Inflammatory macrophage treated with lipopolysaccharide for 4 hours (primary cell): ENCODE data around the gene TMEM238L.
"Not testable (repeated sequence)": the region's sequence is repeated elsewhere in the genome, so short reads cannot be mapped to it uniquely, and the experiment has no call there.

ENCODE experiments used
- DNase-seq: peaks from one replicate; pipeline ENCODE4 v3.0.0-alpha.2; 2020

The TMEM238L gene

GRCh38 chr17:10803830-10804475, at the start of gene TMEM238L:
Gene TMEM238L (minus strand): TSS chr17:10804099. CDS start chr17:10803963, 136 bp downstream.
- DNase-seq = no peak

GRCh38 chr17:10846636-10847035, 42.7 kb upstream of the TMEM238L start:
- not testable (repeated sequence) for DNase-seq

GRCh38 chr17:10845388-10845751, 41.5 kb upstream of the TMEM238L start:
- no peak for DNase-seq

- peak; percentile 60 for DNase-seq
These were observed 40.9 kb upstream of the TMEM238L start for GRCh38 chr17:10844621-10845387.

GRCh38 chr17:10843811-10844210, 39.9 kb upstream of the TMEM238L start:
- peak; percentile 2 for DNase-seq

- no peak for DNase-seq
These were observed 38.8 kb upstream of the TMEM238L start for GRCh38 chr17:10842658-10843057.

- DNase-seq = no peak
These were observed 34.8 kb upstream of the TMEM238L start for GRCh38 chr17:10838682-10839081.

GRCh38 chr17:10837921-10838320, 34.0 kb upstream of the TMEM238L start, which contains the start of gene PIRT:
Gene PIRT (minus strand): TSS chr17:10838087. CDS start chr17:10825645, 12,442 bp downstream.
- no peak for DNase-seq

- DNase-seq = no peak
These were observed 33.2 kb upstream of the TMEM238L start for GRCh38 chr17:10836966-10837590.

- DNase-seq = no peak
These were observed 32.2 kb upstream of the TMEM238L start for GRCh38 chr17:10836145-10836544.

GRCh38 chr17:10831696-10832095, 27.8 kb upstream of the TMEM238L start:
- DNase-seq = no peak

GRCh38 chr17:10827898-10828552, 24.1 kb upstream of the TMEM238L start:
- no peak for DNase-seq

- no peak for DNase-seq
These were observed 21.0 kb upstream of the TMEM238L start for GRCh38 chr17:10824874-10825273.

- DNase-seq = no peak
These were observed 17.9 kb upstream of the TMEM238L start for GRCh38 chr17:10821770-10822169.

GRCh38 chr17:10821054-10821453, 17.2 kb upstream of the TMEM238L start:
- no peak for DNase-seq

- DNase-seq = no peak
These were observed 11.4 kb upstream of the TMEM238L start for GRCh38 chr17:10815319-10815718.

GRCh38 chr17:10814075-10814474, 10.2 kb upstream of the TMEM238L start:
- no peak for DNase-seq

- DNase-seq = no peak
These were observed 8.8 kb upstream of the TMEM238L start for GRCh38 chr17:10812674-10813073.

- DNase-seq = no peak
These were observed 5.7 kb upstream of the TMEM238L start for GRCh38 chr17:10809605-10810004.

- no peak for DNase-seq
These were observed 3.8 kb upstream of the TMEM238L start for GRCh38 chr17:10807704-10808128.

GRCh38 chr17:10806545-10807262, 2.8 kb upstream of the TMEM238L start:
- DNase-seq = no peak

GRCh38 chr17:10805911-10806310, 2.0 kb upstream of the TMEM238L start:
- no peak for DNase-seq

GRCh38 chr17:10804546-10804945, 647 bp upstream of the TMEM238L start:
- DNase-seq = no peak
